Measurements from ENCODE around the gene ARPC4. TPM values are rescaled to one million over a fixed set of nuclear protein-coding genes. Genes with fewer than 3 reads are reported as not detected.

The ARPC4 gene
- total RNA-seq, 1 donor from 2014 or later = 79.8 TPM

- intact Hi-C loops (cut with DNase I) = loop anchor here (1.0 kb wide), 1 partner anchor 18 kb away; the partner anchor contains the start of gene TADA3
- DNase-seq (ENCODE audit: low spot score) = peak; percentile 89
Observed at GRCh38 chr3:9809615-9810432, 16.9 kb downstream of the ARPC4 start, which contains the start of gene TTLL3. TSS of gene TTLL3 (plus strand) at chr3:9810262. CDS start at chr3:9810662, 400 bp downstream.

GRCh38 chr3:9810433-9810770 is 17.5 kb downstream of the ARPC4 start:
- intact Hi-C loops (cut with DNase I) = loop anchor here (1.0 kb wide), 1 partner anchor 18 kb away; the partner anchor contains the start of gene TADA3
- DNase-seq (ENCODE audit: low spot score) = no peak

- DNase-seq (ENCODE audit: low spot score) = no peak
Observed at GRCh38 chr3:9810846-9811245, 18.0 kb downstream of the ARPC4 start.

GRCh38 chr3:9812870-9813483 is 20.1 kb downstream of the ARPC4 start:
- intact Hi-C loops (cut with DNase I) = no loop called here
- no peak for DNase-seq (ENCODE audit: low spot score)

More at GRCh38 chr3:9810846-9811245, 18.0 kb downstream of the ARPC4 start:
- intact Hi-C loops (cut with DNase I) = loop anchor here (1.0 kb wide), 1 partner anchor 19 kb away; the partner anchor contains the start of gene TADA3

GRCh38 chr3:9815986-9816385 is 23.1 kb downstream of the ARPC4 start:
- DNase-seq (ENCODE audit: low spot score) = no peak
- intact Hi-C loops (cut with DNase I) = no loop called here

GRCh38 chr3:9817436-9817835 is 24.6 kb downstream of the ARPC4 start:
- intact Hi-C loops (cut with DNase I) = no loop called here

GRCh38 chr3:9818666-9819335 is 25.9 kb downstream of the ARPC4 start:
- intact Hi-C loops (cut with DNase I) = no loop called here
- no peak for DNase-seq (ENCODE audit: low spot score)

More at GRCh38 chr3:9817436-9817835, 24.6 kb downstream of the ARPC4 start:
- DNase-seq (ENCODE audit: low spot score) = no peak

- intact Hi-C loops (cut with DNase I) = no loop called here
- DNase-seq (ENCODE audit: low spot score) = no peak
Observed at GRCh38 chr3:9820543-9820942, 27.7 kb downstream of the ARPC4 start.

- intact Hi-C loops (cut with DNase I) = no loop called here
- DNase-seq (ENCODE audit: low spot score) = no peak
Observed at GRCh38 chr3:9820946-9821345, 28.1 kb downstream of the ARPC4 start.

GRCh38 chr3:9825451-9826040 is 32.7 kb downstream of the ARPC4 start:
- DNase-seq (ENCODE audit: low spot score) = no peak
- intact Hi-C loops (cut with DNase I) = no loop called here

- no peak for DNase-seq (ENCODE audit: low spot score)
- intact Hi-C loops (cut with DNase I) = no loop called here
Observed at GRCh38 chr3:9826815-9827573, 34.1 kb downstream of the ARPC4 start.

GRCh38 chr3:9828801-9829755 is 36.2 kb downstream of the ARPC4 start:
- intact Hi-C loops (cut with DNase I) = no loop called here
- DNase-seq (ENCODE audit: low spot score) = no peak

GRCh38 chr3:9831253-9831652 is 38.4 kb downstream of the ARPC4 start:
- intact Hi-C loops (cut with DNase I) = no loop called here

GRCh38 chr3:9833078-9833477 is 40.2 kb downstream of the ARPC4 start:
- intact Hi-C loops (cut with DNase I) = no loop called here
- no peak for DNase-seq (ENCODE audit: low spot score)

More at GRCh38 chr3:9831253-9831652, 38.4 kb downstream of the ARPC4 start:
- no peak for DNase-seq (ENCODE audit: low spot score)

- intact Hi-C loops (cut with DNase I) = no loop called here
- DNase-seq (ENCODE audit: low spot score) = no peak
Observed at GRCh38 chr3:9834520-9835380, 41.9 kb downstream of the ARPC4 start.

GRCh38 chr3:9837701-9838582 is 45.1 kb downstream of the ARPC4 start:
- intact Hi-C loops (cut with DNase I) = no loop called here
- DNase-seq (ENCODE audit: low spot score) = no peak
